HUES48 (cell line): Measurements from ENCODE around the gene ORAI3.
A peak's percentile ranks its signal among the peaks of the same experiment; 100 is the strongest.

Experiments
- H3K27ac ChIP-seq: one replicate; pipeline ENCODE4 v1.7.0; 2013; ENCODE audit warnings: low read depth, low read length, inconsistent platforms
- H3K27me3 ChIP-seq: 2 replicates; pipeline ENCODE4 v1.6.1; 2013; ENCODE audit warnings: mild to moderate bottlenecking, low read length; ENCODE audit not compliant: control insufficient read depth, insufficient read depth
- H3K36me3 ChIP-seq: 2 replicates; pipeline ENCODE4 v1.6.1; 2013; ENCODE audit warnings: low read length; ENCODE audit not compliant: control insufficient read depth, insufficient read depth
- H3K4me1 ChIP-seq: 2 replicates; pipeline ENCODE4 v1.6.1; 2013; ENCODE audit warnings: mild to moderate bottlenecking, low read length; ENCODE audit not compliant: control insufficient read depth, insufficient read depth
- H3K4me3 ChIP-seq: 2 replicates; pipeline ENCODE4 v1.5.1; 2013; ENCODE audit warnings: mild to moderate bottlenecking, low read depth, low read length
- H3K9ac ChIP-seq: 2 replicates; pipeline ENCODE4 v1.6.1; 2013; ENCODE audit warnings: mild to moderate bottlenecking, low read depth, low read length, moderate library complexity
- H3K9me3 ChIP-seq: 2 replicates; pipeline ENCODE4 v1.6.1; 2013; ENCODE audit warnings: low read length; ENCODE audit not compliant: control insufficient read depth, insufficient read depth

ORAI3 gene

GRCh38 chr16:30924076-30924912, 24.6 kb upstream of the ORAI3 start:
- Histone ChIP-seq H3K9ac (peak overlapping the region; percentile 61; the same call in 1 of the 2 replicates), H3K36me3 (peaks cover 24% of the 10 kb centered on the region), H3K4me3 (peak overlapping the region; percentile 75), H3K27me3 (no peaks in the 10 kb centered on the region), H3K4me1 (no peaks in the 10 kb centered on the region; the same call in 1 of the 2 replicates), H3K27ac (peak overlapping the region; percentile 82), H3K9me3 (no peaks in the 10 kb centered on the region)

DNA sequence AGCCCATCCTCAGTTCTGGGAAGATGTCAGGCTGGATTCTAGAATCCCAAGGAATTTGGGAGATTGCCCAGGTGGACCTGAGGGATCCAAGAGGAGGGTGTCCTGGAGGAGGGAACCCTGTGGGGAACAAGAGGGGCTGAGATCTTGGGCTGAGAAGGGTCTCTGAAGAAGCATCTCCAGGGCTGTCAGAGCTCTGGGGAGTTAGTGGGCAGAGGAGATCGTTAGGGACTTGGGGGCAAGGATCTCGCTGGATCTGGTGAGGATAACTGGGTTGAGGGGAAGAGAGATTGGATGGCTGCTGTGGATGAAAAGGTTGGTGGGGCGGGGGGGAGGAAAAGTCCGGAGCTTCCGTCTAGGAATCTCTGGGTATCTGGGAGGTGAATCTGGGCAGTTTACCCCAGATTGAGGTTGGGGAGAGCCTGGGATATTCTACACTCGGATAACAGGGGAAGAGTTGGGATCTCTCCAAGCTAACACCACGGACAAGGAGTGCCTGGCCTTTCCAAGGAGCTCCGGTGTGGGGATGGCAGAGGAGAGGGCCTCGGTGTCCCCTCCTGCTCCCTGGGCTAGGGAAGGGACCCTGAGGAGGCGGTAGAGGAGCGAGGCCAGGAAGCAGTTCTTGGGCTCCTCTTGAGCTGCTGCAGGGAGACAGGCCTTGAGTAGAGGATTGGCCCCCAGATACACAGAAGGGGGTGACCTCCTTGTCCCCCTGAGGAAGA, 23.8 kb upstream of the ORAI3 start:
- Histone ChIP-seq H3K4me1 (no peaks in the 10 kb centered on the region; the same call in 1 of the 2 replicates), H3K36me3 (peaks cover 29% of the 10 kb centered on the region), H3K9me3 (no peaks in the 10 kb centered on the region), H3K27ac (peak overlapping the region; percentile 63), H3K4me3 (peak overlapping the region; percentile 75), H3K9ac (no peak overlapping the region), H3K27me3 (no peaks in the 10 kb centered on the region)

- no peaks in the 10 kb centered on the region for H3K9me3 ChIP-seq
- H3K4me3 ChIP-seq: no peak overlapping the region
- no peaks in the 10 kb centered on the region; the same call in 1 of the 2 replicates for H3K4me1 ChIP-seq
- peaks cover 35% of the 10 kb centered on the region for H3K36me3 ChIP-seq
- no peaks in the 10 kb centered on the region for H3K27me3 ChIP-seq
- no peak overlapping the region for H3K9ac ChIP-seq
- no peak overlapping the region for H3K27ac ChIP-seq
These were observed 23.3 kb upstream of the ORAI3 start for GRCh38 chr16:30925632-30925987.

GRCh38 chr16:30925995-30926811, 22.7 kb upstream of the ORAI3 start:
- Histone ChIP-seq H3K36me3 (peaks cover 40% of the 10 kb centered on the region), H3K4me3 (no peak overlapping the region), H3K9me3 (no peaks in the 10 kb centered on the region), H3K4me1 (no peaks in the 10 kb centered on the region; the same call in 1 of the 2 replicates), H3K9ac (no peak overlapping the region), H3K27ac (no peak overlapping the region), H3K27me3 (no peaks in the 10 kb centered on the region)

DNA sequence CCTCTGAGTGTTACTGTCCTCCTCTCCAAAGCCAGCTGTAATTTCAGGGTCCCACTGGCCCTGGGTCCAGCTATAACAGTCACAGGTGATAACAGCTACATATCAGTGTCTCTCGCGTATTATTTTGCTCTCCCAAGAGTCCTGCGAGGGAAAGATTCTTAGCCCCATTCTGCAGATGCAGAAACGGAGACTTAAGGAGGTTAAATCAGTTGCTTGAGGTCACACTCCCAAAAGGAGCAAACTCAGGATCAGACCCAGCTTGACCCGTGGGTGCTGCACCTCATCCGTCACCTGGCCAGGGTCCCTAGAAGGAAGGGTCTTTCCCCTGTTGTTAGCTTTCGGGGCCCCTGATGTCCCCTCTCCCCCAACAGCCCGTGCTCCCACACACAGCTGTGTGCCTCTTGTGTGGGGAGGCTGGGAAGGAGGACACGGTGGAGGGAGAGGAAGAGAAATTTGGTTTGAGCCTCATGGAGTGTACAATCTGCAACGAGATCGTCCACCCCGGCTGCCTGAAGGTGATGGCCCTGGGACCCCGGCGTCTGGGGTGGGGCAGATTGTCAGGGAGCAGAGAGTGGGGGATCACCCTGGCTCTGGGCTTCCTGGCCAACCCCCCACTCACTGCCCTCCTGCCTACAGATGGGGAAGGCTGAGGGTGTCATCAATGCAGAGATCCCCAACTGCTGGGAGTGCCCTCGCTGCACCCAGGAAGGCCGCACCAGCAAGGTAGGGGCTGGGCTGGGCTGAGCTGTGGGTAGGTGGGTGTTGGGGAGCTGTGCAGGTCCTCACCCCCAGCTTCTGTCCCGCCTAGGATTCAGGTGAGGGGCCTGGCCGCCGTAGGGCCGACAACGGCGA, 21.7 kb upstream of the ORAI3 start:
- Histone ChIP-seq H3K4me1 (no peaks in the 10 kb centered on the region; the same call in 1 of the 2 replicates), H3K9ac (no peak overlapping the region), H3K27me3 (no peaks in the 10 kb centered on the region), H3K27ac (no peak overlapping the region), H3K4me3 (no peak overlapping the region), H3K9me3 (no peaks in the 10 kb centered on the region), H3K36me3 (peaks cover 48% of the 10 kb centered on the region)

DNA sequence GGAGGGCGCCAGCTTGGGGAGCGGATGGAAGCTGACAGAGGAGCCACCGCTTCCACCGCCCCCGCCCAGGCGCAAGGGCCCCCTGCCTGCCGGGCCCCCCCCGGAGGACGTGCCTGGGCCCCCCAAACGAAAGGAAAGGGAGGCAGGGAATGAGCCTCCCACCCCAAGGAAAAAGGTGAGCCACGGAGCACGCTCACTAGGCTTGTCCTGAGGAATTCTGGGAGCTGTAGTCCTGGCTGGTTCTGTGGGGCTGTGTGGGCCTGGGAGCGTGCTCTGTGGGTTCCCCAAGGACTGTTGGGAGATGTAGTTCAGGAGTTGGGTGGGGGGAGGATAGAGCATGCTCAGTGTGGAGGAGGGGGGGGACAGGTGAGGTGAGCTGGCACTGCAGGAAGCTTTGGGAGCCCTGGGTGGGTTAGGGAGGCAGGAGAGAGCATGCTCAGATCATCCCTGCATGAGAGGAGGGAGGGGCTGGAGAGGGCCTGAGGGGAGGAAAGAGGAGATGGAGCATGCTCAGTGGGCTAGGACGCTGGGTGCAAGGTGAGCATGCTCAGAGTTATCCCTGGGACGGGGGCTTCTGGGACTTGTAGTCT, 21.0 kb upstream of the ORAI3 start:
- Histone ChIP-seq H3K4me1 (no peaks in the 10 kb centered on the region; the same call in 1 of the 2 replicates), H3K27me3 (no peaks in the 10 kb centered on the region), H3K9ac (no peak overlapping the region), H3K4me3 (no peak overlapping the region), H3K9me3 (no peaks in the 10 kb centered on the region), H3K36me3 (peaks cover 53% of the 10 kb centered on the region), H3K27ac (no peak overlapping the region)

GRCh38 chr16:30928390-30928789, 20.5 kb upstream of the ORAI3 start:
- Histone ChIP-seq H3K9me3 (no peaks in the 10 kb centered on the region), H3K27ac (no peak overlapping the region), H3K4me3 (no peak overlapping the region), H3K36me3 (peaks cover 53% of the 10 kb centered on the region), H3K4me1 (no peaks in the 10 kb centered on the region; the same call in 1 of the 2 replicates), H3K9ac (no peak overlapping the region), H3K27me3 (no peaks in the 10 kb centered on the region)

- no peaks in the 10 kb centered on the region for H3K9me3 ChIP-seq
- H3K27me3 ChIP-seq: no peaks in the 10 kb centered on the region
- H3K36me3 ChIP-seq: peaks cover 53% of the 10 kb centered on the region
- no peaks in the 10 kb centered on the region; the same call in 1 of the 2 replicates for H3K4me1 ChIP-seq
- no peak overlapping the region for H3K4me3 ChIP-seq
- H3K27ac ChIP-seq: no peak overlapping the region
- no peak overlapping the region for H3K9ac ChIP-seq
These were observed 19.7 kb upstream of the ORAI3 start for GRCh38 chr16:30929167-30929566.

DNA sequence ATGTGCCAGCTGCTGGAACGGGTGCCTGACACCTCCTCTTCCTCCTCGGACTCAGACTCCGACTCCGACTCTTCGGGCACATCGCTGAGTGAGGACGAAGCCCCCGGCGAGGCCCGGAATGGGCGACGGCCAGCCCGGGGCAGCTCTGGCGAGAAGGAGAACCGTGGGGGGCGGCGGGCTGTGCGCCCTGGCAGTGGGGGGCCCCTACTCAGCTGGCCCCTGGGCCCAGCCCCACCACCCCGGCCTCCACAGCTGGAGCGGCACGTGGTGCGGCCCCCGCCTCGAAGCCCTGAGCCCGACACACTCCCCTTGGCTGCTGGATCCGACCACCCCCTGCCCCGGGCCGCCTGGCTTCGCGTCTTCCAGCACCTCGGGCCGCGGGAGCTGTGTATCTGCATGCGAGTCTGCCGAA, 18.7 kb upstream of the ORAI3 start:
- Histone ChIP-seq H3K4me3 (no peak overlapping the region), H3K27ac (no peak overlapping the region), H3K36me3 (peaks cover 58% of the 10 kb centered on the region), H3K4me1 (no peaks in the 10 kb centered on the region), H3K9me3 (no peaks in the 10 kb centered on the region), H3K27me3 (no peaks in the 10 kb centered on the region), H3K9ac (no peak overlapping the region)
